GM11168 (cell line): Measurements from ENCODE around the gene PTGES.
"Not testable (repeated sequence)": the region's sequence is repeated elsewhere in the genome, so short reads cannot be mapped to it uniquely, and the experiment has no call there.

Experiments
- in situ Hi-C: fragments of 300-500 bp; cut with MboI; formaldehyde crosslinking; loops from one replicate; pipeline ENCODE4 v1.12.0; 2022; ENCODE audit warnings: low sequenced_read_pairs; ENCODE audit not compliant: unreplicated experiment

Gene PTGES

GRCh38 chr9:129752900-129753729, at the start of gene PTGES:
PTGES (minus strand) TSS chr9:129753042; CDS start chr9:129753012, 30 bp downstream.
- in situ Hi-C loops, result no loop called here

- in situ Hi-C loops, result no loop called here
Measured at GRCh38 chr9:129801504-129801903, 48.7 kb upstream of the PTGES start.

- in situ Hi-C loops, result no loop called here
Measured at GRCh38 chr9:129798973-129799372, 46.1 kb upstream of the PTGES start.

- in situ Hi-C loops, result not testable (repeated sequence)
Measured at GRCh38 chr9:129796029-129796428, 43.2 kb upstream of the PTGES start.

GRCh38 chr9:129794549-129794948, 41.7 kb upstream of the PTGES start:
- in situ Hi-C loops, result no loop called here

GRCh38 chr9:129786481-129786880, 33.6 kb upstream of the PTGES start:
- in situ Hi-C loops, result loop anchor here (5.0 kb wide), 1 partner anchor 54 kb away; no protein-coding TSS in a partner anchor

GRCh38 chr9:129785866-129786265, 33.0 kb upstream of the PTGES start:
- in situ Hi-C loops, result loop anchor here (5.0 kb wide), 1 partner anchor 54 kb away; no protein-coding TSS in a partner anchor

GRCh38 chr9:129784970-129785369, 32.1 kb upstream of the PTGES start:
- in situ Hi-C loops, result loop anchor here (5.0 kb wide), 1 partner anchor 53 kb away; no protein-coding TSS in a partner anchor

GRCh38 chr9:129783516-129784361, 30.9 kb upstream of the PTGES start:
- in situ Hi-C loops, result no loop called here

- in situ Hi-C loops, result no loop called here
Measured at GRCh38 chr9:129781981-129782380, 29.1 kb upstream of the PTGES start.

- in situ Hi-C loops, result no loop called here
Measured at GRCh38 chr9:129781131-129781530, 28.3 kb upstream of the PTGES start.

- in situ Hi-C loops, result no loop called here
Measured at GRCh38 chr9:129779560-129780190, 26.8 kb upstream of the PTGES start.

GRCh38 chr9:129778469-129778868, 25.6 kb upstream of the PTGES start:
- in situ Hi-C loops, result no loop called here

GRCh38 chr9:129777769-129778130, 24.9 kb upstream of the PTGES start:
- in situ Hi-C loops, result no loop called here

GRCh38 chr9:129776938-129777768, 24.3 kb upstream of the PTGES start:
- in situ Hi-C loops, result no loop called here

- in situ Hi-C loops, result no loop called here
Measured at GRCh38 chr9:129776566-129776937, 23.7 kb upstream of the PTGES start.

GRCh38 chr9:129776096-129776495, 23.3 kb upstream of the PTGES start:
- in situ Hi-C loops, result not testable (repeated sequence)

- in situ Hi-C loops, result no loop called here
Measured at GRCh38 chr9:129775448-129775798, 22.6 kb upstream of the PTGES start.

GRCh38 chr9:129774791-129775447, 22.1 kb upstream of the PTGES start:
- in situ Hi-C loops, result no loop called here
